Right renal cortex interstitium (tissue), 3 donors: ENCODE results near the gene AP4M1. TPM values are rescaled to one million over a fixed set of nuclear protein-coding genes. Genes with fewer than 3 reads are reported as not detected.

ENCODE experiments used
- DNase-seq, 3 donors: peaks; one replicate each; pipeline ENCODE4 v3.0.0-alpha.2; 2013; ENCODE audit warnings: low read depth in 3 of 3, low spot score in 2 of 3
- polyA plus RNA-seq, 3 donors: library from polyadenylated mRNA; unstranded; fragments of 120-200 nt; gene quantifications; one replicate each; pipeline ENCODE4 v1.2.1, GENCODE V29; 2013; ENCODE audit not compliant: insufficient read length in 3 of 3

The AP4M1 gene
- polyA plus RNA-seq, 3 donors = 27.7 to 34.3 (median 31.7) TPM

- no peak for DNase-seq
Observed at GRCh38 chr7:100156331-100157068, 55.1 kb downstream of the AP4M1 start.

- DNase-seq = no peak
Observed at GRCh38 chr7:100157069-100157333, 55.6 kb downstream of the AP4M1 start.

GRCh38 chr7:100157334-100158228, 56.1 kb downstream of the AP4M1 start:
- DNase-seq = no peak

Other genes with a start within 250 kb of the AP4M1 start
- gene OR2AE1, start 224.6 kb upstream of the AP4M1 start, polyA plus RNA-seq = not detected
- gene TRIM4, start 182.1 kb upstream of the AP4M1 start, polyA plus RNA-seq = 10 to 100 TPM; 36.0 to 41.3 (median 41.1) TPM
- 1 to 10 TPM in 2 of 3 donors, under 1 TPM in 1; 0.82 to 1.3 (median 1.0) TPM for gene GJC3, start 172.0 kb upstream of the AP4M1 start, polyA plus RNA-seq
- 10 to 100 TPM; 48.4 to 73.4 (median 71.9) TPM for gene AZGP1, start 125.6 kb upstream of the AP4M1 start, polyA plus RNA-seq
- gene ZKSCAN1, start 86.0 kb upstream of the AP4M1 start, polyA plus RNA-seq = 10 to 100 TPM; 48.5 to 52.4 (median 52.3) TPM
- 10 to 100 TPM; 21.3 to 24.3 (median 21.8) TPM for gene ZSCAN21, start 51.9 kb upstream of the AP4M1 start, polyA plus RNA-seq
- gene ZNF3, start 19.9 kb upstream of the AP4M1 start, polyA plus RNA-seq = 10 to 100 TPM; 48.9 to 54.5 (median 53.0) TPM
- gene COPS6, start 12.7 kb upstream of the AP4M1 start, polyA plus RNA-seq = 100 to 1,000 TPM; 124 to 140 (median 136) TPM
- gene MCM7, start 246 bp upstream of the AP4M1 start, polyA plus RNA-seq = 100 to 1,000 TPM; 146 to 157 (median 157) TPM
- 10 to 100 TPM; 50.7 to 55.0 (median 54.9) TPM for gene TAF6, start 17.7 kb downstream of the AP4M1 start, polyA plus RNA-seq
- 10 to 100 TPM; 46.4 to 52.3 (median 50.7) TPM for gene CNPY4, start 18.0 kb downstream of the AP4M1 start, polyA plus RNA-seq
- gene MBLAC1, start 25.3 kb downstream of the AP4M1 start, polyA plus RNA-seq = 1 to 10 TPM; 1.2 to 1.7 (median 1.3) TPM
- gene LAMTOR4, start 47.3 kb downstream of the AP4M1 start, polyA plus RNA-seq = 100 to 1,000 TPM in 1 of 3 donors, 10 to 100 TPM in 2; 99.1 to 103 (median 99.7) TPM
- gene TRAPPC14, start 57.1 kb downstream of the AP4M1 start, polyA plus RNA-seq = 10 to 100 TPM; 15.1 to 19.5 (median 16.1) TPM
- 1 to 10 TPM; 4.8 to 5.2 (median 5.0) TPM for gene GAL3ST4, start 67.0 kb downstream of the AP4M1 start, polyA plus RNA-seq
- 1 to 10 TPM; 6.3 to 7.3 (median 7.2) TPM for gene GPC2, start 75.7 kb downstream of the AP4M1 start, polyA plus RNA-seq
- 10 to 100 TPM in 2 of 3 donors, 1 to 10 TPM in 1; 9.2 to 11.8 (median 10.5) TPM for gene STAG3, start 76.3 kb downstream of the AP4M1 start, polyA plus RNA-seq
- gene PVRIG, start 118.3 kb downstream of the AP4M1 start, polyA plus RNA-seq = 1 to 10 TPM; 2.0 to 3.8 (median 3.1) TPM
- 1 to 10 TPM; 6.7 to 8.1 (median 6.8) TPM for gene SPDYE3, start 206.1 kb downstream of the AP4M1 start, polyA plus RNA-seq